Measurements from ENCODE around the gene HMMR.

HMMR gene

GRCh38 chr5:163489745-163490075 is 29.3 kb downstream of the HMMR start:
- no peaks in the 10 kb centered on the region for H3K27me3 ChIP-seq (ENCODE audit: insufficient read depth, poor library complexity, severe bottlenecking)
- no peak for TF ChIP-seq REST (IDR thresholded peaks at IDR 0.05; ENCODE audit: insufficient replicate concordance, low read depth)
- no peak overlapping the region for H3K27ac ChIP-seq (replicated peaks)
- no peak for DNase-seq (ENCODE audit: low read depth in 1 of 2, low spot score in 1 of 2)
- H3K4me3 ChIP-seq (replicated peaks; ENCODE audit: insufficient read depth, low read length) = no peak overlapping the region

- no peak overlapping the region for H3K4me3 ChIP-seq (replicated peaks; ENCODE audit: insufficient read depth, low read length)
- no peak overlapping the region for H3K27ac ChIP-seq (replicated peaks)
- no peak for DNase-seq (ENCODE audit: low read depth in 1 of 2, low spot score in 1 of 2)
- TF ChIP-seq CTCF (IDR thresholded peaks at IDR 0.05; ENCODE audit: insufficient read depth, low read length) (no peak), POLR2AphosphoS5 (IDR thresholded peaks at IDR 0.05; ENCODE audit: low read depth) (no peak), GABPA (IDR thresholded peaks at IDR 0.05; ENCODE audit: low read depth) (no peak), SPI1 (IDR thresholded peaks at IDR 0.05; ENCODE audit: borderline replicate concordance, low read depth) (no peak), REST (IDR thresholded peaks at IDR 0.05; ENCODE audit: insufficient replicate concordance, low read depth) (no peak)
- no peaks in the 10 kb centered on the region for H3K27me3 ChIP-seq (ENCODE audit: insufficient read depth, poor library complexity, severe bottlenecking)
Observed at GRCh38 chr5:163496286-163496685, 35.9 kb downstream of the HMMR start.

- TF ChIP-seq CTCF (IDR thresholded peaks at IDR 0.05; ENCODE audit: insufficient read depth, low read length) = no peak
- TF ChIP-seq POLR2AphosphoS5 (IDR thresholded peaks at IDR 0.05; ENCODE audit: low read depth) = no peak
- H3K4me3 ChIP-seq (replicated peaks; ENCODE audit: insufficient read depth, low read length) = no peak overlapping the region
- H3K27ac ChIP-seq (replicated peaks) = no peak overlapping the region
- DNase-seq (ENCODE audit: low read depth in 1 of 2, low spot score in 1 of 2) = no peak
- no peaks in the 10 kb centered on the region for H3K27me3 ChIP-seq (ENCODE audit: insufficient read depth, poor library complexity, severe bottlenecking)
Observed at GRCh38 chr5:163497315-163497714, 36.9 kb downstream of the HMMR start.

- TF ChIP-seq REST (IDR thresholded peaks at IDR 0.05; ENCODE audit: insufficient replicate concordance, low read depth) = no peak
- TF ChIP-seq SPI1 (IDR thresholded peaks at IDR 0.05; ENCODE audit: borderline replicate concordance, low read depth) = no peak
- TF ChIP-seq POLR2AphosphoS5 (IDR thresholded peaks at IDR 0.05; ENCODE audit: low read depth) = no peak
- no peak for TF ChIP-seq CTCF (IDR thresholded peaks at IDR 0.05; ENCODE audit: insufficient read depth, low read length)
- TF ChIP-seq GABPA (IDR thresholded peaks at IDR 0.05; ENCODE audit: low read depth) = no peak
- no peak overlapping the region for H3K4me3 ChIP-seq (replicated peaks; ENCODE audit: insufficient read depth, low read length)
- DNase-seq (ENCODE audit: low read depth in 1 of 2, low spot score in 1 of 2) = no peak
Observed at GRCh38 chr5:163498886-163499285, 38.5 kb downstream of the HMMR start.

More at GRCh38 chr5:163498886-163499285, 38.5 kb downstream of the HMMR start:
- H3K27ac ChIP-seq (replicated peaks) = no peak overlapping the region
- H3K27me3 ChIP-seq (ENCODE audit: insufficient read depth, poor library complexity, severe bottlenecking) = no peaks in the 10 kb centered on the region
